Measurements from ENCODE around the gene FNDC3B.

Gene FNDC3B

GRCh38 chr3:172343117-172343516 is 303.7 kb downstream of the FNDC3B start:
- TF ChIP-seq MAX (IDR thresholded peaks at IDR 0.05): no peak
- TF ChIP-seq TEAD4 (IDR thresholded peaks at IDR 0.05): no peak
- no peak for TF ChIP-seq NFIC (IDR thresholded peaks at IDR 0.05)
- no peak for TF ChIP-seq ZBTB7A (IDR thresholded peaks at IDR 0.05; ENCODE audit: low read depth)
- no peak for TF ChIP-seq CEBPB (IDR thresholded peaks at IDR 0.05)
- TF ChIP-seq TAF1 (IDR thresholded peaks at IDR 0.05; ENCODE audit: low read depth): no peak
- TF ChIP-seq USF1 (IDR thresholded peaks at IDR 0.05): no peak
- no peak for TF ChIP-seq EGR1 (IDR thresholded peaks at IDR 0.05)
- no peak for TF ChIP-seq REST (IDR thresholded peaks at IDR 0.05; ENCODE audit: low read depth)
- no peak for TF ChIP-seq EP300 (IDR thresholded peaks at IDR 0.05; ENCODE audit: borderline replicate concordance)
- TF ChIP-seq RAD21 (IDR thresholded peaks at IDR 0.05; ENCODE audit: low read depth): no peak
- TF ChIP-seq CREB1 (IDR thresholded peaks at IDR 0.05; ENCODE audit: low read depth): no peak
- TF ChIP-seq FOXM1 (IDR thresholded peaks at IDR 0.05; ENCODE audit: borderline replicate concordance, low read depth): no peak
- TF ChIP-seq YY1 (IDR thresholded peaks at IDR 0.05; ENCODE audit: low read depth): no peak
- TF ChIP-seq TCF12 (IDR thresholded peaks at IDR 0.05; ENCODE audit: low read depth): no peak

GRCh38 chr3:172343979-172344378 is 304.6 kb downstream of the FNDC3B start:
- TF ChIP-seq MAX (IDR thresholded peaks at IDR 0.05): no peak
- no peak for TF ChIP-seq NFIC (IDR thresholded peaks at IDR 0.05)
- TF ChIP-seq CREB1 (IDR thresholded peaks at IDR 0.05; ENCODE audit: low read depth): no peak
- TF ChIP-seq FOXM1 (IDR thresholded peaks at IDR 0.05; ENCODE audit: borderline replicate concordance, low read depth): no peak
- no peak for TF ChIP-seq CEBPB (IDR thresholded peaks at IDR 0.05)
- no peak for TF ChIP-seq EGR1 (IDR thresholded peaks at IDR 0.05)
- no peak for TF ChIP-seq YY1 (IDR thresholded peaks at IDR 0.05; ENCODE audit: low read depth)
- no peak for TF ChIP-seq REST (IDR thresholded peaks at IDR 0.05; ENCODE audit: low read depth)
- TF ChIP-seq RAD21 (IDR thresholded peaks at IDR 0.05; ENCODE audit: low read depth): no peak
- no peak for TF ChIP-seq USF1 (IDR thresholded peaks at IDR 0.05)
- TF ChIP-seq TEAD4 (IDR thresholded peaks at IDR 0.05): no peak
- no peak for TF ChIP-seq TCF12 (IDR thresholded peaks at IDR 0.05; ENCODE audit: low read depth)
- no peak for TF ChIP-seq ZBTB7A (IDR thresholded peaks at IDR 0.05; ENCODE audit: low read depth)
- TF ChIP-seq TAF1 (IDR thresholded peaks at IDR 0.05; ENCODE audit: low read depth): no peak
- TF ChIP-seq EP300 (IDR thresholded peaks at IDR 0.05; ENCODE audit: borderline replicate concordance): no peak

GRCh38 chr3:172346161-172346560 is 306.8 kb downstream of the FNDC3B start:
- TF ChIP-seq EGR1 (IDR thresholded peaks at IDR 0.05) (no peak), REST (IDR thresholded peaks at IDR 0.05; ENCODE audit: low read depth) (no peak), CREB1 (IDR thresholded peaks at IDR 0.05; ENCODE audit: low read depth) (no peak), TEAD4 (IDR thresholded peaks at IDR 0.05) (no peak), FOXM1 (IDR thresholded peaks at IDR 0.05; ENCODE audit: borderline replicate concordance, low read depth) (no peak), TCF12 (IDR thresholded peaks at IDR 0.05; ENCODE audit: low read depth) (no peak), NFIC (IDR thresholded peaks at IDR 0.05) (no peak), RAD21 (IDR thresholded peaks at IDR 0.05; ENCODE audit: low read depth) (no peak)

- TF ChIP-seq TEAD4 (IDR thresholded peaks at IDR 0.05) (no peak), TAF1 (IDR thresholded peaks at IDR 0.05; ENCODE audit: low read depth) (no peak), YY1 (IDR thresholded peaks at IDR 0.05; ENCODE audit: low read depth) (no peak), USF1 (IDR thresholded peaks at IDR 0.05) (no peak), NFIC (IDR thresholded peaks at IDR 0.05) (no peak), ZBTB7A (IDR thresholded peaks at IDR 0.05; ENCODE audit: low read depth) (no peak), REST (IDR thresholded peaks at IDR 0.05; ENCODE audit: low read depth) (no peak), CREB1 (IDR thresholded peaks at IDR 0.05; ENCODE audit: low read depth) (no peak), MAX (IDR thresholded peaks at IDR 0.05) (no peak), RAD21 (IDR thresholded peaks at IDR 0.05; ENCODE audit: low read depth) (no peak), TCF12 (IDR thresholded peaks at IDR 0.05; ENCODE audit: low read depth) (no peak), FOXM1 (IDR thresholded peaks at IDR 0.05; ENCODE audit: borderline replicate concordance, low read depth) (no peak)
Observed at GRCh38 chr3:172347895-172348679, 308.7 kb downstream of the FNDC3B start.

All from Ishikawa (cell line).